ENCODE measurements around the gene TTC31. TPM values are rescaled to one million over a fixed set of nuclear protein-coding genes. Genes with fewer than 3 reads are reported as not detected.

Gene TTC31
- total RNA-seq, 3 donors from 2014 or later: 27.2 to 34.1 (median 30.9) TPM

DNA sequence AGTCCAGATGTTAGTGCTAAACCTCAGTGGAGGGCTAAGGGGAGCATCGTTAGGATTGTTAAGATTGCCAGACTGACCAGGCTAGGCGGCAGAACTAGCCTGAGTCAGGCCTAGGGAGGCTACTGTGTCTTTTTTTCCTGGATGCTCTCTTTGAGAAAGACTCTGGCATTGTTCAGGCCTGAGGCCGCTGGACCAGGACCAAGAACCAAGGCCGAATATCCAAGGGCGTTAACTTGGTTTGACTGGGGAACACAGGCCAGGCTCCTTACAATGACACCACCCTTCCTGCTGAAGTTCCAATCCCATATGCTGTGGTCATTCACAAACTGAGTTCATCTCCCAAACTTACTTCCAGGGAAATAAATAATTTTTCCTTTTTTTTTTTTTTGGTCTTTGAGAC is 57.4 kb downstream of the TTC31 start:
- TF ChIP-seq, protein P1, sequence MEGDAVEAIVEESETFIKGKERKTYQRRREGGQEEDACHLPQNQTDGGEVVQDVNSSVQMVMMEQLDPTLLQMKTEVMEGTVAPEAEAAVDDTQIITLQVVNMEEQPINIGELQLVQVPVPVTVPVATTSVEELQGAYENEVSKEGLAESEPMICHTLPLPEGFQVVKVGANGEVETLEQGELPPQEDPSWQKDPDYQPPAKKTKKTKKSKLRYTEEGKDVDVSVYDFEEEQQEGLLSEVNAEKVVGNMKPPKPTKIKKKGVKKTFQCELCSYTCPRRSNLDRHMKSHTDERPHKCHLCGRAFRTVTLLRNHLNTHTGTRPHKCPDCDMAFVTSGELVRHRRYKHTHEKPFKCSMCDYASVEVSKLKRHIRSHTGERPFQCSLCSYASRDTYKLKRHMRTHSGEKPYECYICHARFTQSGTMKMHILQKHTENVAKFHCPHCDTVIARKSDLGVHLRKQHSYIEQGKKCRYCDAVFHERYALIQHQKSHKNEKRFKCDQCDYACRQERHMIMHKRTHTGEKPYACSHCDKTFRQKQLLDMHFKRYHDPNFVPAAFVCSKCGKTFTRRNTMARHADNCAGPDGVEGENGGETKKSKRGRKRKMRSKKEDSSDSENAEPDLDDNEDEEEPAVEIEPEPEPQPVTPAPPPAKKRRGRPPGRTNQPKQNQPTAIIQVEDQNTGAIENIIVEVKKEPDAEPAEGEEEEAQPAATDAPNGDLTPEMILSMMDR (IDR thresholded peaks at IDR 0.05): no peak
- H3K4me3 ChIP-seq: no peak overlapping the region
- ATAC-seq: no peak

DNA sequence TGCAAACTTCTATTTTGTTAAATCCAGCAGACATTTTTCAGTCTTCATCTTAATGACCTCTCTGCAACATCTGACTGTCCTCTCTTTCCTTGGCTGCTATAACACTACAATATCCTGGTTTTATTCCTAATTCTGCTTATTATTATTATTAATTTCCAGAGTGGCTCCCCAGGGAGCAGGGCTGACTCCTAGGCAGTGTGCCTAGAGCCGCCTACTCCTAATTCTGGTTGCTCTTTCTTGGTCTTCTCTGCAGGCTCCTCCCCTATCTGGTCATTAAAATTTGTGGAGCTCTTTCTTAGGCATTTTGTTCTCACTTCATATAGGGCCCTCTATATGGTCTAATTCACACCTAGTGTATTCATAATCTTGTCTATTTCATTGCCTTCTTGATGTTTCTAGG is 60.1 kb downstream of the TTC31 start:
- H3K9me3 ChIP-seq: no peaks in the 10 kb centered on the region
- no peaks in the 10 kb centered on the region for H3K4me1 ChIP-seq (ENCODE audit: low read depth)
- no peak overlapping the region for H3K4me3 ChIP-seq
- TF ChIP-seq, protein P1 (IDR thresholded peaks at IDR 0.05): no peak
- H3K36me3 ChIP-seq (ENCODE audit: low read depth): no peaks in the 10 kb centered on the region
- DNase-seq (no peak), ATAC-seq (no peak)
- intact Hi-C loops (cut with DNase I, micrococcal nuclease): no loop called here

More for the DNA sequence above, 57.4 kb downstream of the TTC31 start:
- intact Hi-C loops (cut with DNase I, micrococcal nuclease): no loop called here
- H3K4me1 ChIP-seq (ENCODE audit: low read depth): no peaks in the 10 kb centered on the region
- no peaks in the 10 kb centered on the region for H3K36me3 ChIP-seq (ENCODE audit: low read depth)
- no peaks in the 10 kb centered on the region for H3K9me3 ChIP-seq
- DNase-seq: no peak

Other genes starting within 250 kb of the TTC31 start
- 1 to 10 TPM; 2.1 to 3.1 (median 2.1) TPM for gene SLC4A5, start 139.7 kb upstream of the TTC31 start, total RNA-seq
- gene DCTN1, start 102.8 kb upstream of the TTC31 start, total RNA-seq: 100 to 1,000 TPM; 114 to 159 (median 116) TPM
- gene C2orf81, start 61.5 kb upstream of the TTC31 start, total RNA-seq: 1 to 10 TPM in 2 of 3 donors, under 1 TPM in 1; 0.53 to 2.3 (median 1.9) TPM
- 1 to 10 TPM; 4.0 to 4.8 (median 4.5) TPM for gene WDR54, start 61.4 kb upstream of the TTC31 start, total RNA-seq
- 10 to 100 TPM; 49.2 to 60.7 (median 49.7) TPM for gene RTKN, start 41.1 kb upstream of the TTC31 start, total RNA-seq
- gene INO80B, start 28.0 kb upstream of the TTC31 start, total RNA-seq: 10 to 100 TPM; 25.0 to 36.5 (median 32.3) TPM
- 10 to 100 TPM; 51.1 to 60.6 (median 56.1) TPM for gene WBP1, start 24.6 kb upstream of the TTC31 start, total RNA-seq
- 10 to 100 TPM; 45.7 to 64.0 (median 52.7) TPM for gene MOGS, start 17.7 kb upstream of the TTC31 start, total RNA-seq
- gene MRPL53, start 10.4 kb upstream of the TTC31 start, total RNA-seq: 10 to 100 TPM; 48.2 to 63.6 (median 57.1) TPM
- gene CCDC142, start 83 bp upstream of the TTC31 start, total RNA-seq: 10 to 100 TPM; 22.6 to 36.5 (median 28.5) TPM
- gene LBX2, start 16.5 kb downstream of the TTC31 start, total RNA-seq: 1 to 10 TPM; 1.0 to 1.5 (median 1.5) TPM
- gene PCGF1, start 24.6 kb downstream of the TTC31 start, total RNA-seq: 10 to 100 TPM; 20.3 to 29.1 (median 22.3) TPM
- 1 to 10 TPM in 1 of 3 donors, under 1 TPM in 2; 0.17 to 1.6 (median 0.51) TPM for gene TLX2, start 31.4 kb downstream of the TTC31 start, total RNA-seq
- 10 to 100 TPM; 17.9 to 58.3 (median 22.2) TPM for gene DQX1, start 43.1 kb downstream of the TTC31 start, total RNA-seq
- gene AUP1, start 46.6 kb downstream of the TTC31 start, total RNA-seq: 100 to 1,000 TPM; 108 to 179 (median 129) TPM
- gene HTRA2, start 46.9 kb downstream of the TTC31 start, total RNA-seq: 10 to 100 TPM; 22.2 to 37.1 (median 23.3) TPM
- 1 to 10 TPM; 2.2 to 6.9 (median 4.4) TPM for gene LOXL3, start 70.9 kb downstream of the TTC31 start, total RNA-seq
- 10 to 100 TPM; 16.5 to 18.9 (median 18.5) TPM for gene DOK1, start 71.6 kb downstream of the TTC31 start, total RNA-seq
- under 1 TPM; 0.19 to 0.43 (median 0.31) TPM for gene M1AP, start 165.2 kb downstream of the TTC31 start, total RNA-seq
- 1 to 10 TPM; 3.9 to 5.7 (median 4.4) TPM for gene SEMA4F, start 171.2 kb downstream of the TTC31 start, total RNA-seq

Data from mucosa of descending colon (tissue), 3 donors.